Measurements from ENCODE around the gene ELOVL7.
"Not testable (repeated sequence)": the region's sequence is repeated elsewhere in the genome, so short reads cannot be mapped to it uniquely, and the experiment has no call there.

ELOVL7 gene

DNA sequence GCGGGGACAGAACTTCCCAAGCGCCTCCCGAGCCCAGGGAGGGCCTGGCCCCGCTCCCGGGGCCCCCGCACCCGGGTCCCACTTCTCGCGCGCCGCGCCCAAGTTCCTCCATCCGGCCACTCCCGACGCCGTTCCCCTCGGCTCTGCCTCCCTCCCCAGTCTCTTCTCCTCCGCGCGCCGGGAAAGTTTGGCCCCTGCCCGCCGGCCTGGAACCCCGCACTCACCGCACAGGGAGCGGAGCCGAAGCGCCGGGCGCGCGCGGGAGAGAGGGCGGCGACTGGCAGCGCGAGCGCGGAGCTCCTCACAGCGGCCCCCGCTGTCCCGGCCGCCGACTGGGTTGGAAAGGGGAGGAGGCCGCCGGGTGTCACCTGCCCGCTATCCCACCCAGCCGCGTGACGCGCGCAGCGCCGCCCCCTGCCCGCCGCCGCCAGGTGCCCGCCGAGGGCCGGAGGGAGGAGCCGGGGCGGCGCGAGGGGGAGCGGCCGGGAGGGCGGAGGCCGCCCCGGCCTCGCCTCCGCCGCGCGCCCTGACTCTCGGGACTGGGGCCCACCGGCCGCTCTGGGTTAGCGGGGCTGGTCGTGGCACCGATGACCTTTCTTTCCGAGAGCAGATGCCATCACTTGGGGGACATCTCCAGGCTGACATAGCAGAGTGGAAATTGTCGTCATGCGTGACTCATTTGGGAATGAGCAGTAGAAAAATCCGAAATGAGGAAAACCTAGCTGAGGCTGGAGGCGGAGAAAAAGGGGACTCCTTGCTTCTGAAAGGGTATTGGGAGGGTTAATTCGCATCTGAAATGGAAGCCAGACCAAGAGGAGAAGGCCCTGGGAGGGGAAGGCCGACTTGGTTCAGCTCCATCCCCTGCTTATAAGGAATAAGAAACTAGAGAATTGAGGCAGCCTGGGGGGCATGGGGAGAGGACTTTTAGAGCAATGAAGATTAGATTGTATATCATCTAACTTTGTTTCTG is at the start of gene ELOVL7:
Gene ELOVL7, minus strand, starts transcription at position 334 of the 970 bp plus-strand sequence. CDS start 56,872 bp downstream, outside the sequence.
- DNase-seq, result peak; percentile 9

DNA sequence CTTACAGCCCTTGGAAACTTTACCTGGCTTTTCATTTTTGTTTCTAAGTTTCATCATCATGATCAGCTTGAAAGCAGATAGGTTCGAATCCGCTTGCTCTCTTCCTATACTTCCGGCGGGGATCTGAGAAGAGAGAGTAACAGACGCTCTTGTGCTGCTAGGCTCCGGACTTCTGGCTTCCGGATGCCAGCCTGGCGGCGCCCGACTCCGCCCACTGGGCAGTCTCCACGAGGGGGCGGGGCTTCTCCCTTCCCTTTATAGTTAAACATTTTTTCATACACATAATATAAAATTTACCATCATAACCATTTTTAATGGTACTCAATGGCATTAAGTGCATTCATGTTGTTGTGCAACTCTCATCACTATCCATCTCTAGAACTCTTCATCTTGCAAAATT is 49.5 kb upstream of the ELOVL7 start:
- DNase-seq, result no peak

DNA sequence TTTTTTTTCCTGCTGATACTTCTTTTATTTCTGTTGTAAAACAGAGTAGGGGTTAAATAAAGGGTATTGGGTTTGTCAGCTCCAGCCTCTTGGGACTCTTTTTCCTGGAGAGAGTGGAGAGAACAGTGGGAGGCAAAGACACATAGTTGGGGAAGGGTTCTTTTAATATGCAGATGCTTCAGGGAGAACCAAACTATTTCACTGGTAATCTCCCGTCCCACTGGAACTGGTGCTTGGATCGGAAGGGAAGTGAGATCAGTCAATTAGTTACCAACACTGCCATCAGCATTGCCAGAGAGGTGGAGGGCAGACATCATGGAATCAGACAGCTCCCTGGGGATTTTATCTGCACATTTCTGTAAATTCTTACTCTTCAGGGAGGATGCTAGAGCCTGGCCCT is 47.6 kb upstream of the ELOVL7 start:
- DNase-seq, result no peak

DNA sequence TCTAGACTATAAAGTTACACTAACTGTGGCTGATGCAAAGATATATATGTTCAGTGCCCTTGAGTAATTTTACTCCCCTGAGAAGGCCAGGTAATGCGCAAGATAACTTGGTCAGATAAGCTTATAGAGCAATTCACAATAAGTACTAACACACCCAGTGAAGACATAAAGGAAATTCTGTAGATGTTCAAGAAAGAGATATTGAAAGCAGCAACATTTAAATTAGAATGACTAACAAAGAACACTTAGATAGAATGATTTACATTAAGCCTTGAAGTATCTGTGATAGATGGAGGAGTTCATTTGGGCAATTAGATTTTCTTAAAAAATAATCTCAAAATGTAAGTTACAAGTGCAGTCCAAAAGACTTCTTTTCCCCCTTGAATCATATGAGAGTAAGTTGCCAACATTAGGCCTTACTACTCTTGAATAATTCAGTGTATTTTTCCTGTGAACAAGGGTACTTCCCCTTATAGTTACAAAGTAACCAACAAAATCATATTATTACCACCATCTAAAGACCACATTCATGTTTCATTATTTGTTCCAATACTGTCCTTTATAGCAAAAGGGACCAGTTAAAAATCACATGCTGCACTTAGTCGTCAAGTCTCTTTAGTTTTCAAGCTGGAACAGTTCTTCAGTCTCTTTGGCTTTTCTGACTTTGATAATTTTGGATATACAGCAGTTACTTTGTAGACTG is 44.4 kb upstream of the ELOVL7 start:
- no peak for DNase-seq

DNA sequence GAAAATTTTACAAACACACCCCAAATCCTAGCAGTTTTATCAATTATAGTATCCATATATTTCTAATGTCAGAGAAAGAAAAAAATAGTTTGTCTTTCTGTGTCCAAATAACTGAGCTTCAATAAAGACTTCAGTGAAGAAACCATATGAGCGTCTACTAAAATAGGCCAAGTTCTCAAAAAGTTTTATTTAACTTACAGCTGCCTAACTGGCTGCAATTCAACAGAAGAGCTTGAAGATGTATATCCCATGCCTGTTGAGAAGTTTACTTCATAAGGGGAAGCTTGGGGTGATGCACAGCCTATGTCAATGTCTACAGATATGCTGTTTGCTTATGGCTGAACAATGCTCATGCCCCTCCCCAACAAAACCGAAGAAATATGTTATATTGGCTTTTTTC is 43.7 kb upstream of the ELOVL7 start:
- no peak for DNase-seq

DNA sequence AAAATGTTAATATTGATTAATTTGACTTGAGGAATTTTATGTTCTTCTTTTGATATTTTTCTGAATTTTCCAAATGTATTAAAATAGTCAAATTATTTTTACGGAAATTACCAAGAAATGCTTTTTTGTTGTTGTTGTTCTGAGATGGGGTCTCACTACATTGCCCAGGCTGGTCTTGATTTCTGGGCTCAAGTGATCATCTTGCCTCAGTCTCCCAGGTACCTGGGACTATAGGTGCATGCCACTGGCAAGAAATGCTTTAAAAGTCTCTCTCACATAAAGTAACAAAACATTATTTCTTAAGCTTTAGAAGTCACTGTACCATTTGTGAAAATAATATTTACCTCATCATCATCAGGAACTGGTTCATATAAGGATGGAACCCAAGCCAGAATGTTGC is 43.0 kb upstream of the ELOVL7 start:
- DNase-seq, result no peak

DNA sequence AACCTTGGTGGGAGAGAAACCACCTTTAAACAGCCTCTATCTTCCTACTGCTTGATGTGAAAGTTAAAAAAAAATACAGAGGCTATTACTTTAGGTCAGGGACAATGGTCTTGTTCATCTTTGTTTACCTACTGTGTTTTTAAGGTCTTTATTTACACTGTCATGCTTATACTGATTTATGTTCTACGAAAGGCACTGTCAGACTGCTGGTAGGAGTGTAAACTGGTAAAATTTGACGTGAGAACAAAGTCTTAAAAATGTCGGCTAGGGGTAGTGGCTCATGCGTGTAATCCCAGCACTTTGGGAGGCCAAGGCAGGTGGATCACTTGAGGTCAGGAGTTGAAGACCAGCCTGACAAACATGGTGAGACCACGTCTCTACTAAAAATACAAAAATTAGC is 42.1 kb upstream of the ELOVL7 start:
- no peak for DNase-seq

DNA sequence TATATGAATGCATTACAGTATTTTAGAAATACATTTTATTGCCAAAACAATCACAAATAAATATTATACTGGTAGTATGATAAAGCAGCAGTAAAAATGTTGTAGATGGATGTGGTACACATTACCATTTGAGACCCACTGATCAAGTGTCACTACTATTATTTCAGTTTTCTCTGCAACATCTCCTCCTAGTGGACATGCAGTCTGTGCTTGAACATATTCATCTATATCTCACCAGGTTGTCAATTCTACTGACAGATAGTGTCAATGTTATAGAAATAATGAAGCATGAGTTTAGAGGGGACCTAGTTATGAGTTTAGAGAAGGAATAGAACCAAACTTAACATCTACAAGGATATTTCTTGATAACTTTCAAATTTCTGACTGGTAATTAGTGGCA is 39.2 kb upstream of the ELOVL7 start:
- DNase-seq, result no peak

DNA sequence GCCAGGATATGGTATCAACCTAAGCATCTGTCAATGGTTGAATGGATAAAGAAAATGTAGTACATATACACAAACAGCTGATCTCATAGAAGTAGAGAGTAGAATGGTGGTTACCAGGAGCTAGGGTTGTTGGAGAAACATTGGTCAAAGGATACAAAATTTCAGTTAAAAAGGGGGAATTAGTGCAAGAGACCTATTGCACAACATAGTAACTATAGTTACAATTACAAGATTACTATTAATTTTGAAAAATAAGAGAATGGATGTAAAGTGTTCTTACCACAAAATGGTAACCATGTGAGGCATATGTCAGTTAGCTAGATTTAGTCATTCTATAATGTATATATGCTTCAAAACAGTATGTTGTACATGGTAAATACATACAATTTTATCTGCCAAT is 28.8 kb upstream of the ELOVL7 start:
- DNase-seq, result no peak

DNA sequence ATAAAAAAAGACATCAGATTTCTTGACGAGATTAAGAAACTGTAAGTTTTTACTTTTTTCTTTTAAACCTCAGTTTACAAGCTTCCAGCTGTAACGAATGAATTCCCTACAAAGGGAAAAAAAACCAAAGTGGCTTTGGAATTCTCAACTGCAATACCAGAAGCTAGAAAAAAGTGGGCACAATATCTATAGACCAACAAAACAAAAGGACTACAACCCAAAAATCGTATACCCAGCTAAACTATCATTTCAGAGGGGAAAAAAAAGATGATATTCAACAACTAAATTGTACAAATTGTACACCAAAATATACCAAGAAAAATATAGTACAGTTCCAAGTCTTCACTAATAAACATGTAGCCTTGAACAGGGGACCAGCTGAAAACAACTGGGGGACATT is 26.8 kb upstream of the ELOVL7 start:
- no peak for DNase-seq

DNA sequence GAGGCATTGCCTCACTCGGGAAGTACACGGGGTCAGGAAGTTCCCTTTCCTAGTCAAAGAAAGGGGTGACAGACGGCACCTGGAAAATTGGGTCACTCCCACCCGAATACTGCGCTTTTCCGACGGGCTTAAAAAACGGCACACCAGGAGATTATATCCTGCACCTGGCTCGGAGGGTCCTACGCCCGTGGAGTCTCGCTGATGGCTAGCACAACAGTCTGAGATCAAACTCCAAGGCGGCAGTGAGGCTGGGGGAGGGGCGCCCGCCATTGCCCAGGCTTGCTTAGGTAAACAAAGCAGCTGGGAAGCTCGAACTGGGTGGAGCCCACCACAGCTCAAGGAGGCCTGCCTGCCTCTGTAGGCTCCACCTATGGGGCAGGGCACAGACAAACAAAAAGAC is 16.5 kb upstream of the ELOVL7 start:
- not testable (repeated sequence) for DNase-seq

DNA sequence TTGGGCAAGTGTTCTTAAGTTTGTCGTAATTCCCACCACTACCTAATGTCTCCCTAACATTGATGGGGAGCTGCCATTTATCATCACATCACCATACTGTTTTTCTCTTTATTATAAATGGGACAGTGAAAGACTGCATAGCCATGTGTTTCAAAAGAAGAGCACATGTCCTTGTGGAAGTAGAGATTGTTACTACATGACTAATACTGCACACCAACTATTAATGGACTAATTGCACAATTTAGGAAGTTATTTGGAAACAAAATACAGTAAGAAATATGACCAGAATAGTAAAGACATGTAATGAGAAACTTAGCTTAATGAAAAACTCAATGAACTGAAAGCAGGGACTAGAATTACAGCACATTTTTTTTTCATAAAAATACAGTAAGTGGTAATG is 12.0 kb upstream of the ELOVL7 start:
- peak; percentile 5 for DNase-seq

DNA sequence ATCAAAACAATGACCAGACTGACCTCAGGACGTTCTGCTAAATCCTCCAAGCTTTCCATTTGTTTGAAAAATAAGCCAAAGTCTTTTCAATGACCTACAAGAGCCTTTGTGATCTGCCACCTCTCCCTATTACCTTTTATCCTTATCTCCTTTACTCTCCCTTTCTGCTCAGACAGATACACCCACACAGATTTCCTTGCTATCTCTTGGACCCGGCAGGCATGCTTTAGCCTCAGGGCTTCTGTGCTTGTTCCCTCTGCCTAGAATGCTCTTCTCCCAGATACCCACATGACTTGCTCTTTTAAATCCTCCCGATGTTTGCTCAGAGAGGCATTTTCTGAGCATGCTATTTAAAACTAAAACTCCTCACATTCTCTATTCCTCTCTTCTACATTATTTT is 8.9 kb upstream of the ELOVL7 start:
- no peak for DNase-seq

DNA sequence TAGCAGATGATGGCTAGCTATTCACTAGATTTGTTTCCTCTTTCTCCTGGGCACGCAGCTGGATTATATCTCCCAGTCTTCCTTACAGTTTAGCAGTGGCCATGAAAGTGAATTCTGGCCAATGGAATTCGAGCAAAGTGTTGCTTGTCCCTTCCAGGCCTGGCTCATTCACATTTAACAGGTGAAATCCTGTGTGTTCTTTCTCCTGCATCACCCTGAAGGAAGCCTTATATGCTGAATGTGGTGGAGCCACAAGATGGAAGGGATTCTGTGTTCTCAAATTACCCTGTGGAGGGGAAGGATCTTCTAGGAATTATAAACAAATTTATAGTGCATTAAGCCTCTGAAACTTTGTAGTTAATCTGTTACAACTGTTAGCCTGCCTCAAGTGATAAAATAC is 8.2 kb upstream of the ELOVL7 start:
- no peak for DNase-seq

DNA sequence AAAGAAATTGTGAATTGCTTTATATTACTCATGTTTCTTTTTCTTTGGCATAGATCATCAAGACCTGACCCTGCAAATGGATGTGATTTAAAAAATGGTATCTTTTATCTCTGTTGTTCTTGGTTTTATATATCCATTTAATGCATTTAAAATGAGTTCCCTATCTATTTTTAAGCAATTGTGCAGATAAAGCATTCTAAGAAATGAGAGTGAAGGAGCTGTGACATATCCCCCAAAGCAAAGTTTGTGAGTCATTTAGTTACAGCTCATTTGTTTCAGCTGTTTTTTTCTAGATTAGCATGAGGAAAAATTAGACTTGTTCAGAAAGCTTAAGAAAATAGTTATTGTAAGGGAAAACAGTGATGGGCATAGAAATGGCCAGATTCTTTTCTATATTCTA is 7.6 kb upstream of the ELOVL7 start:
- DNase-seq, result no peak

DNA sequence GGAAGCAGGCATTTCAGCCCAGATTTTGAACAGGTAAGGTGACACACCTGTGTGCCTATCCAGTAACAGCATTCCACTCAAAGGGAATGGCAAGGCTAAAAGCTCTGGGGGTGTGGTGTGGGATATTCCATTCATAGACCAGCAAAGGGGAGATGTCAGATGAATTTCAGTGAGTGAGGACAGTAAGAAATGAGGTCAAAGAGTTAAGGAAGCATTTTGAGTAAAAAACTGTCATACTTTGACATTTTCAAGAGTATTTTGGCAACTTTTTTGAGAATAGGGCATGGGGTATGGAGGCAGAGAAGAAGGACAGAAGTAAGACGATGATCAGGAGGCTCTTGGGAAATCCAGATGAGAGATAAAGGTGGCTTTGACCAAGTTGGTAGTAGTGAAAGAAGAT is 2.2 kb upstream of the ELOVL7 start:
- no peak for DNase-seq

DNA sequence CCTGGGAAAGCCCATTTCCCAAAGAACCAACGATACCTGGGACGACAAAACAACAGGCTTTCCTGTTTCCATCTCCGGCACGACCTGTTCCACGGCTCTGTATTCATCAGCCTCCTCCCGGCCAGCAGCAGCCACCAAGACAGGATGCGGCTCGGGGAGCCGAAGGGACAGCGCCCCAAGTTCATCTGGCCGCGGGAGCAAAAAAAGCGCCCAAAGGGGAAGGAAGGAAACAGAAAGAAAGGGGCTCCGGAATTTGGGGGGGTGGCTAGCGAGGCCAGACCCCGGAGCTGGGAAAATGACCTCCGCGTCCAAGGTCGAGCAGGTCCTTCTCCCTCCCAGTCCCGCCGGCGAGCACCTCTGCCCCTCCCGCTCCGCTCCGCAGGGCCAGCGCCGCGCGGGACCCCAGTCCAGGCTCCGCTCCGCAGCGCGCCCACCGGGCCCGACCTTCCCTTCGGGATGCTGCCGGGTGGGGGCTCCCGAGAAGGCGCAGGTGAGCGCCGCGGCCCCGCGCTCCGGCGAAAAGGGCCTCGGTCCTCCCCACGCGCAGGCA is 608 bp downstream of the ELOVL7 start:
- no peak for DNase-seq

DNA sequence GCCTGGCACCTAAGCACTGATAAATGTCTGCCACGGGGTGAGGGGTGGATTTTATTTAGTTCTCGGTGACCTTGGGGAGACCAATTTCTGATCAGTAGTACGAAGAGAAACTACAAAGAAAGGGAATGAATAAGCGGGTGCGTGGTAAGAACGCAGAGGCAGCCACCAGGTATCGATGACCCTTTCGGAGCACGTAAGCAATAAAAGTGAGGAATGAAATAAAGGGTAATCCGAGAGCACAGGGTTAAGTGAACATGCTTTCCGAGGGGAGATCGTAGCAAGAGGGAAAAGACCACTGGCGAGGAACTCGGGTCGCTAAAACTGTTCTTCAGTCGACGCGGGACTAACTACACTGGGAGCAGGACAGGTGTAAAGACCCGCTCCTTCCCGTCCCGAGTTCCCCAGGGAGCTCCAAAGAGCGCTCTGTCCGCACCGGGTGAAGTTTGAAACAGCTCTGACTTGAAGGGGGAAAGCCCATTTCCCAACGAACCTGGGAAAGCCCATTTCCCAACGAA is 1.1 kb downstream of the ELOVL7 start:
- no peak for DNase-seq

DNA sequence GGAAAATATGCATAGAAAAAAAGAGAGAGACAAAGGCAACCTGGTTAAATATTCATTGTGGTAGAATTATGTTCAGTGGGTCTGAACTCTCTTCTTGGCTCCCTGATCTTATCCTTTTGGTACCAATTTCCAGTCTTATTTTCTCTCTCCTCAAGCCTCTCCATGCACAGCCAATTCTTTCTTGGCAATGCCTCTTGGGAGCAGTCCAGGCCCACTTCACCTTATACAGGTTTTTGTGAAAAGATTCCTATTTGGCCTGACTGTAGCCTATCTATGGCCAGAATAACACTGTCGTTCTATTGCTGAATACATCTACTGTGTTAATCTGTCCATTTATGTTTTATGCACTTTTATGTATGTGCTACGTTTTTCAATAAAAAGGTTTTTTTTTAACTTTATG is 2.7 kb downstream of the ELOVL7 start:
- no peak for DNase-seq

DNA sequence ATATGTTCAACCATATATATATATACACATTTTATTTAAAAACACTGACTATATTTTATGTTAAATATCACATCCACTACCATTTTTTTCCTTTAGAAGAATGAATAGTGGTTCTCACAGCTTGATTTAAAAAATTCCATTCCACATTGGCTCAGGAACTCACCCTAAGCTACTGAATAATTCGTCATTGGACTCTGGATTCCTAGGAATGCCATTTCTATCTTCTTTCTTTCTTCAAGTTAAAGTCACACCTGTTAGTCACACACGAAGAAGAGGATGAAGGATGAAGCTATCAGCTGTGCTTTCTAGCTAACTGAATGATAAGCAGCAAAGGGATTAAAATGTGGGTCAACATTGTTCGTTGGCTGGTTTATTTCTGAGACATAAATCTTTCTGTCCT is 7.9 kb downstream of the ELOVL7 start:
- DNase-seq, result no peak

DNA sequence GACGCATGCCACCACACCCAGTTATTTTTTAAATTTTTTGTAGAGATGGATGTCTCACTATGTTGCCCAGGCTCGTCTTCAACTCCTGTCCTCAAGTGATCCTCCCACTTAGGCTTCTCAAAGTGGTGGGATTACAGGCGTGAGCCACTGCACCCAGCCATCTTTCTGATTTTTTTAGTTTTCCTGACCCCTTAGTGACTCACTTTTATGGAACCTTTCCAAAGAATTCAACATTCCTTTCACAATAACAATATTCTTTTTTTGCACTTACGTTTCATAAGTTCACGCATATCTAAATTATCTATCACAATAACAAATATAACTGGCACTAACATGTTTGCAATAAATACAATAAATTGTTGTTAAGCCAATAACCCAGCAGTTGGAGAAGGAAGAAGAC is 8.5 kb downstream of the ELOVL7 start:
- DNase-seq, result no peak

DNA sequence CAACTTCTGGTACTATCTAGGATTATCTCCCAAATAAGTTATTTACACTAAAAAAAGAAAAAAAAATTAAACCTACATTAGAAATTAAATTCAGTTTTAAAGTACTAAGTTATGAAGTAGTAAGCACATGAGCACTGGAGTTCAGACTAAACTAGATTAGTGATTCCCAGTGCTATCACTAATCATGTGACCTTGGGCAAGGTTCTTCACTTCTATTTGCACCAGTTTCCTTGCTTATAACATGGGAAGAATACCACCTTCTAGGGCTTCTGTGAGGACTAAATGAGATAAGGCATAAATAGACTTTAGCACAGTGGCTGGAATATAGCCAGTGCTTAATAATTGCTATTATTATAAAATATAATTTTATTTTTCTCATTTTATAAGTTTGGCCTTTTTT is 10.5 kb downstream of the ELOVL7 start:
- DNase-seq, result no peak

DNA sequence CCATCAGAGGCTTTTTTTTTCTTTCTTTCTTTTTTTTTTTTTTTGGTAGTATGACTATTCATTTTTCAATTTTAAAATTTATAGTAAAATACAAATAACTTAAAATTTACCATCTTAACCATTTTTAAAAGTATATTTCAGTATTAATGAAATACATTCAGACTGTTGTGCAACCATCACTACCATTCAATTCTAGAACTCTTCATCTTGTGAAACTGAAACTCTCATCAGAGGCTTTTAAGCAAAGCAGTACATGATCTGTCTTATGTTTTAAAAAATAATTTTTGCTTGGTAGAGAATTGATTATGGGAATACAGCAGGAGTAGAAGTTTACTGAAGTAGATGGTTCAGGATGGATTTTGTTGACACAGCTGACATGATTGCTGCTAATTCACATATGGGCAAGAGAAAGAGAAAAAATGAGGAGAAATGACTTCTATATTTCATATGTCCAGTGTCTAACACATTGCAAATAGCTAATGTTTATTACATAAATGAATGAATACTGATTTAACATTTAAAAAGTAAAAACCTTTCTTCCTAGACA is 13.4 kb downstream of the ELOVL7 start:
- DNase-seq, result no peak

Data from fibroblast of upper back skin (primary cell).